Jurkat, Clone E6-1 (cell line): ENCODE results near the gene FGF14.
A peak's percentile ranks its signal among the peaks of the same experiment; 100 is the strongest.

Experiments
- DNase-seq: peaks from one replicate; pipeline ENCODE4 v3.0.0-alpha.2; 2011; ENCODE audit warnings: low read depth, low spot score
- H3K4me3 ChIP-seq: 2 replicates; pipeline ENCODE4 v1.5.1; 2011; ENCODE audit warnings: mild to moderate bottlenecking, low read length, control low read depth, moderate library complexity

The FGF14 gene

DNA sequence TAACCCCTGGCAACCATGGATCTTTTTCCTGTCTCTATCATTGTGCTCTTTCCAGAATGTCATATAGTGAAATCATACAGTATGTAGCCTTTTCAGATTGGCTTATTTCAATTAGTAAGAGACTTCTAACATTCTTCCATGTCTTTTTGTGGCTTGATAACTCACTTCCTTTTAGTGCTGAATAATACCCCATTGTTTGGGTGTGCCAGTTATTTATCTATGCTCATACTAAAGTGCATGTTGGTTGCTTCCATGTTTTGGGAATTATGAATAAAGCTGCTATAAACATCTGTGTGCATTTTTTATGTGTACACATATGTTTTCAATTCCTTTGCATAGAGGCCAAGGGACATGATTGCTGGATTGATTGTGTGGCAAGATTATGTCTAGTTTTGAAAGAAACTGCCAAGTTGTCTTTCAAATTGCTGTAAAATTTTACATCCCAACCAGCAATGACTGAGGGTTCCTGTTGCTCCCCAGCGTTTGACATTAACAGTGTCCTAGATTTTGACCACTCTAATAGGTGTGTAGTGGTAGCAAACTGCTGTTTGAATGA lies 590.5 kb downstream of the FGF14 start:
- H3K4me3 ChIP-seq: no peak overlapping the region
- no peak for DNase-seq

DNA sequence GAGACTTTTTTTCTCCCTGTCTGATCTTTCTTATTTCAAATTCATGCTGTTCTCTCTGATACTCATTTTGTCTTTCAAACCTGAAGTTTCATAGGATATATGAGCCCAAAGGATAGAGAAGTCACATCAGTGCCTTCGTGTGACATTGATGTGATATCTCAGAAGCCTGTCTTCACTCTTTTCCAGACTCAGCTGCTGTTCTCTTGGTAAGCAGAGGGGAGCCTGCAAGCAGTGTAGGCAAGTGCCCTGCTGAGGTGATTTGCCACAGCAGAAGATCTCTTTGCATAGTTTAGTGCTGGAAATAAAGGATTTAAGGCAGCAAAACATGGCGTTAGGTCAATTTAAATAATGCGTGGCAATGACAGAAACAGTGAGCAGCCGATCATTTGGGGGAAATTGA lies 602.7 kb downstream of the FGF14 start:
- DNase-seq: no peak
- H3K4me3 ChIP-seq: no peak overlapping the region

DNA sequence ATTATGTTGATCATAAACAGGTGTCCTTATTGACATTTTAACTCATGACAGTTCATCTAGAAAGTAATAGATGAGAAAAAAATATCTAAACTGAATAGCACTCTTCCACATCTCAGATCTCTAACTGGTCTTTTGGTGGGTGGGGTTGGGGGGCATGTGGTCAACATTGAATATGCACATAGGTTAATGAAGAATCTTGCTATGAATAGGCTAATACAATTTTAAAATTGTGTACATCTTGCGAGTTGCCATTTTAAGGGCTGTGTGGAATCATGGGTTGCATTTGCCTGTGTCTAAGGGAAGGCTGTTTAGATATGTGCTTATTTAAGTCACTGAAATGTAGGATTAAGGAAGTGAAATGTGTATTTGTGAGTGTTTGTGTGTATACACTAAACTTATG lies 603.4 kb downstream of the FGF14 start:
- no peak overlapping the region for H3K4me3 ChIP-seq
- DNase-seq: no peak

DNA sequence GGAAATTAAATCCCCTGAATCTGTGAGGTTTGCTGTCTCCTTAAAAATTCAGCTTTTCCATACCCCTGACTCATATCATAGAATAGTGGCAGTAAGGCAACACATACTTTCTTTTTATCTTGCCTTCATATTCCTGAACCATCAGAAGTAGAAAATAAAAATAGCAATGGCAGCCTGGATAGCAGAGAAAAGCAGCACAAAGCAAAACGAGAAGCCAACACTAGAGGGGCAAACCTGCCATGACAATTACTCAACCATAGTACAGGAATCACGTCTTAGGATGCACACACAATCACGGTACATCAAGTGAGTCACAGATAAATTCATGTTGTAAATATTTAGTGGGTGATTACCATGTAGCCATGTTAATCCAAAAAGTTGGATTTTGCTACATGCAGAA lies 606.4 kb downstream of the FGF14 start:
- H3K4me3 ChIP-seq: no peak overlapping the region
- no peak for DNase-seq

DNA sequence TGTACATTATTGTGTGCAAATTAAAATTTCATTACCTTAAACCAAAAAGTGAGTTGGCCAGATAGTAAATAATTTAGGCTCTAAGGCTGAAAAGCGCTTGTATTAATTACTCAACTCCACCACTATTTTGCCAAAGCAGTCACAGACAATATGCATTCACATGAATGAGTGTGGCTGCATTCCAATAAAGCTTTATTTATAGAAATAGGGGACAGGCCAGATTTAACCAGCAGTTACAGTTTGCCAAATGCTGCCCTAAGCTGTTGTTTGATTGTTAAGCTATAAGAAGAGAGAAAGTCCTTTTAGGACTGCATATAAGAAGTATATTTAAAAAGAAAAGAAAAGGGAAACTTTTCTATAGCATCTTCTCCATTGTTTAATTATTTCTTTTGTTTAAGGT lies 606.8 kb downstream of the FGF14 start:
- H3K4me3 ChIP-seq: no peak overlapping the region
- DNase-seq: no peak

DNA sequence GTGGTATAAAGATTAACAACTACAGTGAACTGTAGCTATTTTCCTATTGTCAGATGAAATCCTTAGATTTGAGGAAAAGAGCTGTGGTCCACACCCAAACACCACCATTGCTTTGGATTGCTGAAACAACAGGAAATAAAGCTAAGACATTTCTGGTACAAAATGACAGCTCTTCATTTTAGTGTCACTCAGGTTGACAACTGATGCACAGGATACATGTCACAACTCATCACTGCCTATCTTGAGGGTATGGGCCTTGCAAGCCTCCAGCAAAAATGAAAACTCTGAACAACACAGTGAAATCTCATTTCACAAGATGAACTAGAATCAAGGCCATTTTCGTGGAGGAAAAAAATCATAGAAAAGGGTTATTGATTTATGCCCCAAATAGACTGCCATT lies 609.7 kb downstream of the FGF14 start:
- H3K4me3 ChIP-seq: no peak overlapping the region
- DNase-seq: no peak

DNA sequence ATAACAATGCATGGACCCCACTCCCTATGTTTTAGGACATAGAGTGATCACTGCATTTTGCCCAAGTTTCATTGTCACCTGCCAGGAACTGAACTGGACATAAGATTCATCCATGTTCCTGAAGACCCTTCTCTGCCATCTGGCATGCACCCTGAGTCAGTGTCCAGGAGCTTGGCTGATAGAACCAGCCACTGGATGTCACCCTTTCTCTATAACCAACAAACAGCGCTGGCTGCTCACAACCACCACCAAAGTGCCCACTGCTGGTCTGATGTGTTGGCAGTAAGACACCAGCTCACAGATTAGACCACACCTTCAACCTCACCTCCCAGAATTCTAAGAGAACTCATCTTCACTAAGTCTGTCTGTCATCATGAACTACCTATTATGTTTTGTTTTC lies 616.0 kb downstream of the FGF14 start:
- no peak overlapping the region for H3K4me3 ChIP-seq
- peak; percentile 2 for DNase-seq

DNA sequence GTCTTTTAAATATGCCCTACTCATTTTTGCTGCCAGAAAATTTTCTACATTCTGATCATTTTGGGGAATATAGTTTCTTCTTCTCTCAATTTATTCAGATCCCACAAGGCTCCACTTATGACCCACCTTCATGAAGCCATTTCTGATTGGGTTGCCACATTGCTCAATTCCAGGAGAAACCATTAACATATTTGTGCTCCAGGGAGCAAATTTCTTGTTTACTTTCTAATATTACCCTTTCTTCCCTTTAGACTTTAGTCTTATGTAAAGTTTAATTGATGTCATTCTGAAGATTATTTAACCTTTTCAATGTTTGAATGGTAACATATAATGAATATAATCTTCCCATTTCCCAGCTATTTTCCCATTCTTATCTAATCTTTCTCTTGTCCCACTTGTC lies 617.5 kb downstream of the FGF14 start:
- no peak overlapping the region for H3K4me3 ChIP-seq
- no peak for DNase-seq

DNA sequence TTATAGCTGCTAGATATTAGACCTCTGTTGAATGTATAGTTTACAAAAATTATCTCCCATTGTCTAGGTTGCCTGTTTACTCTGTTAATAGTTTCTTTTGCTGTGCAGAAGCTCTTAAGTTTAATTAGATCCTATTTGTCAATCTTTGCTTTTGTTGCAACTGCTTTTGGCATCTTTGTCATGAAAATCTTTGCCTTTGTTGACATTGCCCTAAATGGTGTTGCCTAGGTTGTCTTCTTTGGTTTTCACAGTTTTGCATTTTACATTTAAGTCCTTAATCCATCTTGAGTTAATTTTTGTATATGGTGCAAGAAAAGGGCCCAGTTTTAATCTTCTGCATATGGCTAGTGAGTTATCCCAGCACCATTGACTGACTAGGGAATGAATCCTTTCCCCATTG lies 618.3 kb downstream of the FGF14 start:
- DNase-seq: no peak
- H3K4me3 ChIP-seq: no peak overlapping the region

DNA sequence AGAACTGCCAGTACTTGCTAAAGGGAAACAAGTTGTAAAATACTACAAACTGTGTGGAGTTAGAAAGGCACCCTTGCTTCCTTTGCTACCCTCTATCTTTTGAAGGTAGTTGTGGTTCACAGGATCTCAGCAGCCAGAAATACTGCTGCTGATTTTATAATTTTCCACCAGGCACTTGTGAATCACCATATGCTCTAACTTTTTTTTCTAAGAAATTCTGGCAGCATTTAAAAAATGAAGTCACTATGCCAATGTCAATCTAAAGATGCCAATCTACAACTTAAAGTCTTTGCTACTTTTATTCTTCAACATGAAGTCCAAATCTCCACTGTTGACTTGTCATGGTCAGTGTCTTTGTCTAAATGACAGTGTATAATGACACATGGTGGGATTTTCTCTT lies 621.6 kb downstream of the FGF14 start:
- DNase-seq: no peak
- H3K4me3 ChIP-seq: no peak overlapping the region

DNA sequence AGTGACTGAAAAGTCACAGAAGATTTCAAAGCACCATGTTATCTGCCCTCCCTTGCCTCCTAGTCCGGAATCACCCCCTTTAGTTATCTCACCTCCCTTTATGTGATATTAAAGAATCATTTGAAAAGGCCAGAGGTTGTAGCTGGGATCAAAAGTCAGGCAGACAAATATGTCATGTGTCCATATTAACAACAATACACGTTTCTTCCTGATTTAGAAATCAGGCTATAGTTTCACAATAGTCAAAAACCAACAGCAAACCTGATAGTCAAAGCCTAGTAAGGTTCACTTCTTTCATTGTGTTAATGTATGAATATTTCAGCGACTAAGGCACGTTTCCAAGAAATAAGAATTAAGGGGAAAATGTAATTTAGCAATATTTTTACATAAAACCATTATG lies 622.7 kb downstream of the FGF14 start:
- no peak overlapping the region for H3K4me3 ChIP-seq
- DNase-seq: no peak

DNA sequence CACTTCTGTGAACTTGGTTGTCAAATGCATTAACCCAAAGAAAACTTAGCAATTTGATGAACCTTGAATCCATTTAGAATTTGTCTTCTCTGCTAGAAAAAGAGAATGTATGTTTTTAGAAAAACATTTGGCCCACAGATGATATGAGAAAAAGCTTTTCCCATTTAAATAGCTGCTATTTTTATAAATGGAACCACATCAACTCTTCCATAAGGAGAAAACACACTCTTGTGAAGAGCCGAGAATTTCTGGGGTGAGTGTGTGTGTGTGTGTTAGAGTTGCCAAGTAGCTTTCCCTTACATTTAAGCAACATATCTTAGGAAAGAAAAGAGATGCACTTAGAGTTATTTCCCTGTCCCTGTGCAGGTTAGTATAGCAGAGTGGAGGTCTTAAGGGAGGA lies 626.6 kb downstream of the FGF14 start:
- DNase-seq: no peak
- no peak overlapping the region for H3K4me3 ChIP-seq

DNA sequence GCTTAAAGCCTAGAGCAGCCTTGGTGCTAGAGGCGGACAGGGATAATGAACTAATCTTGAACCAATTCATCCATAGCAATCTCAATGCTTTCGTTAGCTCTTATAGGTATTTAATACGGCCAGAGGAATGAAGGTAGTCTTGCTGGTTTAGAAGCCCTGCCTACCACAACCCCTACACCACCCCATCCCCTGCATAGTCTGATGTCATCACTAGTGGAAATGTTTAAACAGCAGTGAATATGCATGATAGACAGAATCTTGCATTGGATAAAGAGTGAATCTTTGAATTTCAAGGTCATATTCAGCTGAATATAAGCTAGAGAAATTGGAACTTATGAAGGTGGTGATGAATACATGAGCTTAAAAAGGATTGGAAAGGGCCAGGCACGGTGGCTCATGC lies 627.5 kb downstream of the FGF14 start:
- DNase-seq: no peak
- no peak overlapping the region for H3K4me3 ChIP-seq

DNA sequence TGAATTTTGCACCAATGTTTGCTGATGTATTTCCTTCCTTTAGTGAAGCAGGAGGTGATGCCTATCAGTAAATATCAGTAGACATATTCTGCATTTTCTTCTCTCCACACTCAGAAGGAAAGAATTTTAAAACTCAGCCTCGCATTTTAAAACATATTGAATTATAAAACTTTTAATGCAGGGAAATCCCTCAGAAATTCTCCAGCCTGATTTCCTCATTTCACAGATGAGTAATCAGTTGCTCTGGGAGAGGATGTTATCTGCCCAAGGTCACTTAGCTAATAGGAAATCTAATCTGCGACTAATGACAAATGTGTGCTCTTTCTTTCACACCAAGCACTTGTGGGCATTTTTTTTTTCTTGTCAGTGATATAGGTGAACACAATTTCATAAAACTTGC lies 628.8 kb downstream of the FGF14 start:
- H3K4me3 ChIP-seq: no peak overlapping the region
- DNase-seq: no peak

DNA sequence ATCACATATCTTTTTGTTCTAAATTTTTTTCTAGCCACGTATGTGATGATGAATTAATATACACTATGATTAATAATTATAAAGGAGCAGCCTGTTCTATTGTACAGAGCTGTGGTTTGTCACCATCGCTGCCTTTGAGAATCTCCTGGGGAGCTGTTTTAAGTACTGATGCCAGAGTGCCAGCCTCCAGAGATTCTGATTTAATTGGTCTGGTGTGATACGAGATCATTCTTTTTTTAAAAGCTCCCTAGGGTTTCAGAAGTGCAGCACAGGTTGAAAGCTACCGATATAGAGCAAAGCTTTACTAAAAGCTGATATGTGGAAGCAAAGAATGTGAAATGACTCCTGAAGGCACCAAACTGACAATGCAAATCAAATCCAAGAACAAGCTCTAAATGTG lies 634.7 kb downstream of the FGF14 start:
- no peak for DNase-seq
- H3K4me3 ChIP-seq: no peak overlapping the region

DNA sequence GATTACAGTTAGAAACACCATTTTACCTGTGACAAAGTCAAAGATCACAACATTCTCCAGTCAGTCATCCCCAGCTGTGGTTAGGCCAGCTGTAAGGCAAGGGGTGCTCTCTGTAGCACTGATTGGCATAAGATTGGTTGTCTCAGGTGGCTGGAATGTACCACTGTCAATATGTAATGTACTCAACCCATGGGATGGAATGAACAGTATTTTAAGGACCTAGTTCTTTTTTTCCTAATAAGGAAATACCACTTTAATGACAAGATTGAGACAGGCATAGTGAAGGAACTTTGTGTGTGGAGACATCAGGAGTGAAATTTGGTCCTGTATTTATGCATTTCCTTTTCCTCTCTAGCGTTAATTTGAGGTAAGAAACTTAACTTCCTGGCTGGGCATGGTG lies 638.7 kb downstream of the FGF14 start:
- no peak overlapping the region for H3K4me3 ChIP-seq
- no peak for DNase-seq

DNA sequence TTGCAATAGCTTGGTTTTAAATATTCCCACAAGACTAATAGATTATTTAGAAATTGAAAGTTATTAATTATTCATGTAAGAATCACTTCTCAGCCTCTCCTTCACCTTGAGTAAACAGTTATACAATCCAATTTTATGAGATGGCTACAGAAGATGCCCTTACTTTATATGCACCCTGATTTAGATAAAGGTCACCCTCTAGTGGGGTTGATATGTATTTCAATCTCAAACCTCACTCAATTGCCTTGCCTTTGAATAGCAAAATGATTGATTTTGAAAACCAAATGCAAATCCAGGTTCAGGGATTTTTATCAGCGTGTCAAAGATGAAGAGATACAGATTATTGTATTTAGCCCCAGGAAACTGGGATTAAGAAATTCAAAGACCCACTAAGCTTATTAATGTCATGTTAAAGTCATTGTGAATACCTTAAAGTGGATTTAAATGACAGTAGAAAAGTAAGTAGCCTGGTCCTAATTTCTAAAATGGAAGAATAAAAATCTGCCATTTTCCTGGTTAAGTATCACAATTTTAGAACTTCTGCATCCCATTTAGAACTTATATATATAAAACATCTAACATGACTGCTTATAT lies 644.3 kb downstream of the FGF14 start:
- no peak overlapping the region for H3K4me3 ChIP-seq
- DNase-seq: peak; percentile 30

DNA sequence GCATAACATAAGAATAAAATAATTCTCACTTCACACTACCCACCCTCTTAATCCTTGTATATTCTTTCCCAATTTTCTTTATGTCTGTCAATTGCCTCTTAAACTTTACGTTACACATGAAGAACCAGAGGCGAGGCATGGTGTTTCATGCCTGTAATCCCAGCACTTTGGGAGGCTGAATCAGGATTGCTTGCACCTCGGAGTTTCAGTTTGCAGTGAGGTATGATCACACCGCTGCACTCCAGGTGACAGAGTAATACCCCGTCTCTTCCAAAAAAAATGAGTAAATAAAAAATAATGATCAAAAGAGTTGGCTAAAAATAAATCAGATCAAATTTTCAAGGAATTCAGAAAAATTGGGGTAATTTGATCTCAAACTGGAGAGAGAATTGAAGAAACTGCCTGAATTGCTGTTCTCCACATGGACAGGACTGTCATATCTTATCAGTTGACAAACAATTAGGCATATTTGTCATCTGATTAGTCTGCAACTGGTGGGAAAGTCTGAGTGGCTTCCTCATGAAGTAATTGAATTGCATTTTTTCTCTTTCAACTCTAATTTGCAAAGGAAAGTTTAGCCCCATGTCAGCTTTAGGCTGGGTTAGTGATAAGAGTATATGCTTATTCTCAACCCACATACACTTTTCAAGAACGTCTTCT lies 646.5 kb downstream of the FGF14 start:
- H3K4me3 ChIP-seq: no peak overlapping the region
- DNase-seq: no peak

DNA sequence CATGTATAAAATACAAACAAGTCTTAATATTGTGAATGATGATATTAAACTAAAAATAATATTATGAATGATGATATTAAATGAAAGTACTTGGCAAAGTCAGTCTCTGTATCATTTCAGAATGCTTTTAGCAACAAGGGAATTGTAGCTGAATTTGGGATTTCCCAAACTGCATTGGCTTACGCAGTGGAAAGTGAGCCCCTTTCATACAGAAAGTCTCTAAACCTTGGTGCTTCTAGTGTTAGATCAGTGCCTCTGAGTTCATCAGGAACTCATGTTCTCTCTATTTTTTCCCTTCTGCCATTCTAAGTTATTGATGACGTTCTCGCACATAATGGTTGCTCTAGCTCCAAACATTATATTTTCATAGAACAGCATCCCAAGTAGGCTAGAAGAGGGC lies 649.4 kb downstream of the FGF14 start:
- no peak overlapping the region for H3K4me3 ChIP-seq
- no peak for DNase-seq

DNA sequence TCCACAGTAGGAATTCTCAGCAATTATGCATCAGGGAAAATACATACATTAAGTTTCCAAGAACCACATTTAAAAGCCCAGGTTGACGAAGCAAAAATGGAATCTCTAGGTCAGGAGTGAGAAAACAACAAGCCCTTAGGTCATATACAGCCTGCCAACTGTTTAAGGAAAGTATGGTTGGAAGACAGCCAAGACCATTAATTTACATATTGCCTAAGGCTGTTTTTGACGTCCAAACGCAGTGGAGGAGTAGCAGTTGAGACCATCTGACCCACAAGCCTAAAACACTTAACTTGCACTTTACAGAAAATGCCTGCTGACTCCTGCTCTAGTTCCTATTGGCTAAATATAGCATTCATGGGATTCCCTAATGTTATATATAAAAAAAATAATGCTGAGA lies 650.4 kb downstream of the FGF14 start:
- DNase-seq: no peak
- H3K4me3 ChIP-seq: no peak overlapping the region

DNA sequence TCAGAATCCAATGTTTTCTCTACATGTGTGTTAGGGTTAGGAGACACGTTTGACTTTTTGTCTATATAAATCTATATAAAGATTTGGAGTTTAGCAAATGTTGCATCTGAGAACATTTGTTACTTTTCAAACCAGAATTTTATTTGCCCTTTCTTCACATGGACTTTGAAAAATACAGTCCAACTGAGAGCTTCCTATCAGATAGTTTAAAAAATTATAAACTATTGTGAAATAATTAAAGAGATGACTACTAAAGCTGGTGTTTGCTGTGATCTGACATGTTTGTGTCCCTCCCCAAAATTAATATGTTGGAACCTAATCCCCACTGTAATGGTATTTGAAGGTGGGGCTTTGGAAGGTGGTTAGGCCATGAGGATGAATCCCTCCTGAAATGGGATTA lies 652.3 kb downstream of the FGF14 start:
- no peak overlapping the region for H3K4me3 ChIP-seq
- DNase-seq: no peak
